GM12878 (cell line): Measurements from ENCODE around the gene AP3B1. TPM values are rescaled to one million over a fixed set of nuclear protein-coding genes. Genes with fewer than 3 reads are reported as not detected.

Experiments used
- ATAC-seq: fragments of 200-7000 bp; cut with Tn5 transposase; 3 replicates; pipeline ENCODE4 v1.9.1; 2020; ENCODE audit warnings: mild to moderate bottlenecking, moderate library complexity
- BruUV-seq: library from RNA; stranded (reverse); fragments of 400-500 nt; replicated peaks from 2 replicates; lab custom pipeline; 2021; lab: Mats Ljungman, UMichigan
- CTCF ChIA-PET: fragments of 300-600 bp; sonication (Branson Sonifier 250); formaldehyde crosslinking; extraction: SDS; loops from one replicate; lab custom pipeline; 2021; ENCODE audit warnings: inconsistent platforms; lab: Yijun Ruan, JAX
- POLR2A ChIA-PET: fragments of 350-600 bp; formaldehyde crosslinking; extraction: SDS; loops from one replicate; lab custom pipeline; 2021; ENCODE audit warnings: inconsistent platforms; lab: Charles Lee
- RAD21 ChIA-PET: fragments of 300-600 bp; sonication (Branson Sonifier 250); formaldehyde crosslinking; loops from one replicate; lab custom pipeline; 2023; ENCODE audit warnings: antibody characterized with exemption; ENCODE audit not compliant: unreplicated experiment; lab: Charles Lee
- SMC1A ChIA-PET: fragments of 300-600 bp; sonication (Branson Sonifier 250); formaldehyde crosslinking; loops from one replicate; lab custom pipeline; 2023; ENCODE audit not compliant: unreplicated experiment, uncharacterized antibody; lab: Charles Lee
- DNase-seq: peaks from one replicate; pipeline ENCODE4 v3.0.0-alpha.2; 2011; ENCODE audit warnings: low read depth, low spot score
- FAIRE-seq: peaks from 3 replicates; lab custom pipeline; 2011; peaks lifted over from hg19 to GRCh38; lab: Jason Lieb, UNC
- H2AFZ ChIP-seq: 2 replicates; pipeline ENCODE4 v1.6.0; 2011; ENCODE audit warnings: low read depth, low read length, control low read depth; ENCODE audit not compliant: control insufficient read depth
- H3K27ac ChIP-seq: 2 replicates; pipeline ENCODE4 v1.5.1; 2011; ENCODE audit warnings: control low read depth; ENCODE audit not compliant: control insufficient read depth, insufficient read depth
- H3K27me3 ChIP-seq, 2 experiments: replicated peaks in 1 of 2; 2 replicates each; pipeline versions ENCODE4 v1.6.0 to v1.6.1; 2011; ENCODE audit warnings: low read length in 1 of 2; ENCODE audit not compliant: control insufficient read depth in 2 of 2, insufficient read depth in 2 of 2
- H3K36me3 ChIP-seq, 2 experiments: 2 replicates each; pipeline ENCODE4 v1.5.1; 2011; ENCODE audit warnings: low read length in 1 of 2; ENCODE audit not compliant: control insufficient read depth in 2 of 2, insufficient read depth in 2 of 2
- H3K4me1 ChIP-seq: 2 replicates; pipeline ENCODE4 v1.6.1; 2011; ENCODE audit warnings: mild to moderate bottlenecking, low read length, moderate library complexity, mixed read lengths; ENCODE audit not compliant: control insufficient read depth, insufficient read depth
- H3K4me2 ChIP-seq: 2 replicates; pipeline ENCODE4 v1.6.0; 2011; ENCODE audit warnings: control low read depth; ENCODE audit not compliant: control insufficient read depth, insufficient read depth
- H3K4me3 ChIP-seq: fragments of 200-600 bp; sonication (generic); 2 replicates; pipeline ENCODE4 v1.5.1; 2016
- H3K79me2 ChIP-seq: 2 replicates; pipeline ENCODE4 v1.6.0; 2011; ENCODE audit warnings: low read length; ENCODE audit not compliant: control insufficient read depth, insufficient read depth
- H3K9ac ChIP-seq: 2 replicates; pipeline ENCODE4 v1.8.0; 2011; ENCODE audit warnings: low read length, control low read depth, mixed read lengths; ENCODE audit not compliant: control insufficient read depth, insufficient read depth
- H3K9me3 ChIP-seq: replicated peaks from 3 replicates; pipeline ENCODE4 v1.5.1; 2011; ENCODE audit warnings: mild to moderate bottlenecking, low read length; ENCODE audit not compliant: control insufficient read depth, insufficient read depth
- H4K20me1 ChIP-seq: 2 replicates; pipeline ENCODE4 v1.6.0; 2011; ENCODE audit not compliant: control insufficient read depth, insufficient read depth
- BCL3 ChIP-seq: IDR thresholded peaks from 2 replicates; pipeline ENCODE4 v1.6.1; 2011; ENCODE audit warnings: borderline replicate concordance, low read depth, mild to moderate bottlenecking, moderate library complexity, low read length; ENCODE audit not compliant: insufficient read depth, poor library complexity, severe bottlenecking
- CBFB ChIP-seq: IDR thresholded peaks from 2 replicates; pipeline ENCODE4 v1.6.1; 2016; ENCODE audit warnings: antibody characterized with exemption, low read depth
- CEBPB ChIP-seq, 2 experiments: fragments of 150-350 bp in 1 of 2; IDR thresholded peaks; 2 replicates each; pipeline ENCODE4 v1.6.1; 2012 to 2014; ENCODE audit warnings: low read depth in 2 of 2, low read length in 2 of 2, borderline replicate concordance in 1 of 2, inconsistent platforms in 1 of 2
- NFYA ChIP-seq: IDR thresholded peaks from 2 replicates; pipeline ENCODE4 v1.6.1; 2011; ENCODE audit warnings: low read depth, mild to moderate bottlenecking, low read length, improper control_type of control experiment, borderline replicate concordance
- PML ChIP-seq: IDR thresholded peaks from 2 replicates; pipeline ENCODE4 v1.6.1; 2012; ENCODE audit warnings: low read length, inconsistent platforms
- POLR2A ChIP-seq: IDR thresholded peaks from 2 replicates; pipeline ENCODE4 v1.6.1; 2011; ENCODE audit warnings: low read depth, mild to moderate bottlenecking, low read length
- RB1 ChIP-seq: fragments of 450-650 bp; formaldehyde crosslinking; IDR thresholded peaks from 2 replicates; pipeline ENCODE4 v1.6.1; 2017; ENCODE audit warnings: mild to moderate bottlenecking, borderline replicate concordance
- TCF12 ChIP-seq: IDR thresholded peaks from 2 replicates; pipeline ENCODE4 v1.6.1; 2011; ENCODE audit warnings: low read depth, mild to moderate bottlenecking, low read length
- ZBTB11 ChIP-seq: fragments of 450-650 bp; formaldehyde crosslinking; IDR thresholded peaks from 2 replicates; pipeline ENCODE4 v1.5.0; 2022; ENCODE audit warnings: mild to moderate bottlenecking, missing genetic modification characterization
- WGBS: methylation state at CpG from one replicate; pipeline ENCODE4 v1.1.6; 2016; ENCODE audit warnings: low lambda C conversion rate; ENCODE audit not compliant: insufficient replicate concordance, insufficient coverage; ENCODE audit errors: missing lambda C conversion rate; 5-methylcytosine and 5-hydroxymethylcytosine counted together
- in situ Hi-C: fragments of 300-500 bp; cut with MboI; formaldehyde crosslinking; loops from 9 replicates; pipeline ENCODE4 v1.14.3; 2018; ENCODE audit warnings: mixed read lengths
- intact Hi-C: fragments of 100-400 bp; cut with micrococcal nuclease; formaldehyde crosslinking; loops from one replicate; pipeline ENCODE4 v1.14.2; 2022; ENCODE audit not compliant: unreplicated experiment
- polyA plus RNA-seq, 11 experiments: library from polyadenylated mRNA; depleted of rRNA in 4 of 11; unstranded in 6 of 11; stranded (reverse) in 5 of 11; fragments of >200 nt; fragmentation: Nextera tagmentation in 4 of 11; fragmentation: Illumina TruSeq in 1 of 11; extraction: Ambion mirVana in 4 of 11; extraction: Trizol in 1 of 11; gene quantifications; 1 replicate in 1 of 11; 2 replicates in 10 of 11; pipeline versions ENCODE4 v1.2.1 to v1.2.3, GENCODE V29; 2011 to 2016; ENCODE audit warnings: inconsistent platforms in 2 of 11, missing spikeins in 2 of 11, low read depth in 1 of 11
- total RNA-seq, 4 experiments: library from RNA; depleted of rRNA in 3 of 4; stranded (reverse); fragments of >200 nt in 3 of 4; fragmentation: Illumina TruSeq in 1 of 4; extraction: Trizol in 1 of 4; gene quantifications; 2 replicates each; pipeline versions ENCODE4 v1.2.1 to v1.2.3, GENCODE V29; 2013 to 2021
- TF ChIP-seq, protein P1 (sequence below): IDR thresholded peaks from 2 replicates; pipeline ENCODE4 v1.6.1; 2012; ENCODE audit warnings: low read length, inconsistent platforms
- TF ChIP-seq, protein P2 (sequence below): fragments of 450-650 bp; IDR thresholded peaks from 2 replicates; pipeline ENCODE4 v1.6.1; 2017; ENCODE audit warnings: mild to moderate bottlenecking, moderate library complexity

The AP3B1 gene
- total and polyA plus RNA-seq, 10 of the 15 experiments (the other 5 are each of a cell fraction or from before 2014, with no cell fraction given), result 30.9 to 70.8 (median 46.0) TPM

GRCh38 chr5:78291687-78292086, 2.8 kb downstream of the AP3B1 start:
- Histone ChIP-seq H3K9ac (no peak overlapping the region), H2AFZ (no peak overlapping the region), H3K36me3 (no peaks in the 10 kb centered on the region), H4K20me1 (no peaks in the 10 kb centered on the region), H3K27ac (no peak overlapping the region), H3K4me3 (0 out of 2 replicates have a peak overlapping the region, but pooled peaks have one; percentile 11), H3K9me3 (no peaks in the 10 kb centered on the region), H3K27me3 (no peaks in the 10 kb centered on the region), H3K4me2 (peak overlapping the region; percentile 73; the same call in 1 of the 2 replicates), H3K4me1 (no peaks in the 10 kb centered on the region), H3K79me2 (peaks cover 70% of the 10 kb centered on the region)
- no TSS peak for BruUV-seq
- ATAC-seq, result no peak
- WGBS, result 100% methylated on average over 2 of the region's 2 CpGs
- DNase-seq, result no peak
- in situ Hi-C loops, result loop anchor here (5.0 kb wide), 1 partner anchor 66 kb away; no protein-coding TSS in a partner anchor
- FAIRE-seq, result no peak
- intact Hi-C loops, result no loop called here
- ChIA-PET POLR2A (interaction anchor here (0.6 to 0.9 kb wide), 2 partner anchors 69 to 74 kb away, joined by 4 to 5 read pairs; partner anchors contain the start of gene SCAMP1), CTCF (interaction anchor here (0.5 to 1.4 kb wide), 3 partner anchors 9 to 671 kb away, joined by 3 to 7 read pairs (median 4); no protein-coding TSS in a partner anchor), SMC1A (interaction anchor here (0.7 to 1.1 kb wide), 6 partner anchors 12 to 625 kb away, joined by 3 to 5 read pairs (median 3); partner anchors contain the start of gene SCAMP1), RAD21 (interaction anchor here (0.9 to 1.5 kb wide), 2 partner anchors 69 to 253 kb away, joined by 3 to 6 read pairs; partner anchors contain the start of gene SCAMP1)
- TF ChIP-seq RB1 (no peak), CEBPB (IDR thresholded peaks at IDR 0.05; ENCODE audit: borderline replicate concordance in 1 of 2, low read depth in 2 of 2, low read length in 2 of 2) (no peak), PML (no peak), POLR2A (no peak), CBFB (no peak), ZBTB11 (CRISPR knock-in tag) (no peak), BCL3 (no peak), TCF12 (no peak), NFYA (no peak)
- TF ChIP-seq, protein P1, sequence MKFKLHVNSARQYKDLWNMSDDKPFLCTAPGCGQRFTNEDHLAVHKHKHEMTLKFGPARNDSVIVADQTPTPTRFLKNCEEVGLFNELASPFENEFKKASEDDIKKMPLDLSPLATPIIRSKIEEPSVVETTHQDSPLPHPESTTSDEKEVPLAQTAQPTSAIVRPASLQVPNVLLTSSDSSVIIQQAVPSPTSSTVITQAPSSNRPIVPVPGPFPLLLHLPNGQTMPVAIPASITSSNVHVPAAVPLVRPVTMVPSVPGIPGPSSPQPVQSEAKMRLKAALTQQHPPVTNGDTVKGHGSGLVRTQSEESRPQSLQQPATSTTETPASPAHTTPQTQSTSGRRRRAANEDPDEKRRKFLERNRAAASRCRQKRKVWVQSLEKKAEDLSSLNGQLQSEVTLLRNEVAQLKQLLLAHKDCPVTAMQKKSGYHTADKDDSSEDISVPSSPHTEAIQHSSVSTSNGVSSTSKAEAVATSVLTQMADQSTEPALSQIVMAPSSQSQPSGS, result no peak
- TF ChIP-seq, protein P2, sequence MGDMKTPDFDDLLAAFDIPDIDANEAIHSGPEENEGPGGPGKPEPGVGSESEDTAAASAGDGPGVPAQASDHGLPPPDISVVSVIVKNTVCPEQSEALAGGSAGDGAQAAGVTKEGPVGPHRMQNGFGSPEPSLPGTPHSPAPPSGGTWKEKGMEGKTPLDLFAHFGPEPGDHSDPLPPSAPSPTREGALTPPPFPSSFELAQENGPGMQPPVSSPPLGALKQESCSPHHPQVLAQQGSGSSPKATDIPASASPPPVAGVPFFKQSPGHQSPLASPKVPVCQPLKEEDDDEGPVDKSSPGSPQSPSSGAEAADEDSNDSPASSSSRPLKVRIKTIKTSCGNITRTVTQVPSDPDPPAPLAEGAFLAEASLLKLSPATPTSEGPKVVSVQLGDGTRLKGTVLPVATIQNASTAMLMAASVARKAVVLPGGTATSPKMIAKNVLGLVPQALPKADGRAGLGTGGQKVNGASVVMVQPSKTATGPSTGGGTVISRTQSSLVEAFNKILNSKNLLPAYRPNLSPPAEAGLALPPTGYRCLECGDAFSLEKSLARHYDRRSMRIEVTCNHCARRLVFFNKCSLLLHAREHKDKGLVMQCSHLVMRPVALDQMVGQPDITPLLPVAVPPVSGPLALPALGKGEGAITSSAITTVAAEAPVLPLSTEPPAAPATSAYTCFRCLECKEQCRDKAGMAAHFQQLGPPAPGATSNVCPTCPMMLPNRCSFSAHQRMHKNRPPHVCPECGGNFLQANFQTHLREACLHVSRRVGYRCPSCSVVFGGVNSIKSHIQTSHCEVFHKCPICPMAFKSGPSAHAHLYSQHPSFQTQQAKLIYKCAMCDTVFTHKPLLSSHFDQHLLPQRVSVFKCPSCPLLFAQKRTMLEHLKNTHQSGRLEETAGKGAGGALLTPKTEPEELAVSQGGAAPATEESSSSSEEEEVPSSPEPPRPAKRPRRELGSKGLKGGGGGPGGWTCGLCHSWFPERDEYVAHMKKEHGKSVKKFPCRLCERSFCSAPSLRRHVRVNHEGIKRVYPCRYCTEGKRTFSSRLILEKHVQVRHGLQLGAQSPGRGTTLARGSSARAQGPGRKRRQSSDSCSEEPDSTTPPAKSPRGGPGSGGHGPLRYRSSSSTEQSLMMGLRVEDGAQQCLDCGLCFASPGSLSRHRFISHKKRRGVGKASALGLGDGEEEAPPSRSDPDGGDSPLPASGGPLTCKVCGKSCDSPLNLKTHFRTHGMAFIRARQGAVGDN, result no peak
